ENCODE results near the gene ZNF324. TPM values are rescaled to one million over a fixed set of nuclear protein-coding genes. Genes with fewer than 3 reads are reported as not detected.
A peak's percentile ranks its signal among the peaks of the same experiment; 100 is the strongest.
"Not testable (repeated sequence)": the region's sequence is repeated elsewhere in the genome, so short reads cannot be mapped to it uniquely, and the experiment has no call there.

Gene ZNF324
- total RNA-seq, 1 experiment from 2014 or later = 10.4 TPM

GRCh38 chr19:58468216-58468839 is 1.4 kb downstream of the ZNF324 start:
- Histone ChIP-seq H3K9me3 (ENCODE audit: low read length) (no peaks in the 10 kb centered on the region), H3K9me2 (replicated peaks; ENCODE audit: insufficient read depth, low read length) (no peaks in the 10 kb centered on the region), H3K27ac (ENCODE audit: low read length) (no peak overlapping the region), H3K4me3 (ENCODE audit: low read length) (peak overlapping the region; percentile 77), H3K36me3 (ENCODE audit: insufficient read depth, low read length) (peaks cover 8% of the 10 kb centered on the region; the same call in 1 of the 2 replicates), H3K27me3 (ENCODE audit: low read length) (no peaks in the 10 kb centered on the region), H3K79me2 (ENCODE audit: low read length) (peaks cover 25% of the 10 kb centered on the region), H3K4me1 (ENCODE audit: low read length) (peaks cover 21% of the 10 kb centered on the region), H2AFZ (ENCODE audit: low read length) (no peak overlapping the region), H3K9ac (ENCODE audit: low read length) (peak overlapping the region; percentile 83), H4K20me1 (ENCODE audit: insufficient read depth, low read depth, low read length) (peaks cover 8% of the 10 kb centered on the region; the same call in 1 of the 2 replicates), H3K4me2 (ENCODE audit: low read depth, low read length, poor library complexity, severe bottlenecking) (peak overlapping the region; percentile 83)
- DNase-seq = no peak

GRCh38 chr19:58469241-58470013 is 2.5 kb downstream of the ZNF324 start:
- Histone ChIP-seq H4K20me1 (ENCODE audit: insufficient read depth, low read depth, low read length) (peaks cover 8% of the 10 kb centered on the region; the same call in 1 of the 2 replicates), H3K9me3 (ENCODE audit: low read length) (no peaks in the 10 kb centered on the region), H3K79me2 (ENCODE audit: low read length) (peaks cover 25% of the 10 kb centered on the region), H3K4me2 (ENCODE audit: low read depth, low read length, poor library complexity, severe bottlenecking) (no peak overlapping the region), H3K9me2 (replicated peaks; ENCODE audit: insufficient read depth, low read length) (no peaks in the 10 kb centered on the region), H3K27ac (ENCODE audit: low read length) (no peak overlapping the region), H3K9ac (ENCODE audit: low read length) (no peak overlapping the region), H3K4me1 (ENCODE audit: low read length) (peaks cover 21% of the 10 kb centered on the region), H2AFZ (ENCODE audit: low read length) (no peak overlapping the region), H3K36me3 (ENCODE audit: insufficient read depth, low read length) (peaks cover 8% of the 10 kb centered on the region; the same call in 1 of the 2 replicates), H3K27me3 (ENCODE audit: low read length) (no peaks in the 10 kb centered on the region), H3K4me3 (ENCODE audit: low read length) (no peak overlapping the region)
- DNase-seq = no peak

- not testable (repeated sequence) for H3K4me3 ChIP-seq (ENCODE audit: low read length); H3K9me2 ChIP-seq (replicated peaks; ENCODE audit: insufficient read depth, low read length); H3K27me3 ChIP-seq (ENCODE audit: low read length); H3K4me2 ChIP-seq (ENCODE audit: low read depth, low read length, poor library complexity, severe bottlenecking); H3K9ac ChIP-seq (ENCODE audit: low read length); H3K9me3 ChIP-seq (ENCODE audit: low read length); H2AFZ ChIP-seq (ENCODE audit: low read length); H4K20me1 ChIP-seq (ENCODE audit: insufficient read depth, low read depth, low read length); H3K36me3 ChIP-seq (ENCODE audit: insufficient read depth, low read length); H3K27ac ChIP-seq (ENCODE audit: low read length); DNase-seq
- H3K4me1 ChIP-seq (ENCODE audit: low read length) = peaks cover 27% of the 10 kb centered on the region
- H3K79me2 ChIP-seq (ENCODE audit: low read length) = peaks cover 25% of the 10 kb centered on the region
Observed at GRCh38 chr19:58470837-58471543, 4.1 kb downstream of the ZNF324 start.

- Histone ChIP-seq H4K20me1 (ENCODE audit: insufficient read depth, low read depth, low read length) (peaks cover 8% of the 10 kb centered on the region; the same call in 1 of the 2 replicates), H3K79me2 (ENCODE audit: low read length) (peaks cover 25% of the 10 kb centered on the region), H3K27me3 (ENCODE audit: low read length) (no peaks in the 10 kb centered on the region), H3K27ac (ENCODE audit: low read length) (no peak overlapping the region), H2AFZ (ENCODE audit: low read length) (no peak overlapping the region), H3K9me3 (ENCODE audit: low read length) (no peaks in the 10 kb centered on the region), H3K9ac (ENCODE audit: low read length) (no peak overlapping the region), H3K9me2 (replicated peaks; ENCODE audit: insufficient read depth, low read length) (no peaks in the 10 kb centered on the region), H3K4me2 (ENCODE audit: low read depth, low read length, poor library complexity, severe bottlenecking) (no peak overlapping the region), H3K4me3 (ENCODE audit: low read length) (no peak overlapping the region), H3K4me1 (ENCODE audit: low read length) (peaks cover 26% of the 10 kb centered on the region), H3K36me3 (ENCODE audit: insufficient read depth, low read length) (peaks cover 8% of the 10 kb centered on the region; the same call in 1 of the 2 replicates)
- DNase-seq = no peak
Observed at GRCh38 chr19:58471736-58472135, 4.9 kb downstream of the ZNF324 start.

- DNase-seq = no peak
- peaks cover 28% of the 10 kb centered on the region for H3K4me1 ChIP-seq (ENCODE audit: low read length)
- H3K4me2 ChIP-seq (ENCODE audit: low read depth, low read length, poor library complexity, severe bottlenecking) = no peak overlapping the region
- no peaks in the 10 kb centered on the region for H4K20me1 ChIP-seq (ENCODE audit: insufficient read depth, low read depth, low read length)
- H3K36me3 ChIP-seq (ENCODE audit: insufficient read depth, low read length) = peaks cover 8% of the 10 kb centered on the region; the same call in 1 of the 2 replicates
- H3K27ac ChIP-seq (ENCODE audit: low read length) = no peak overlapping the region
- peaks cover 17% of the 10 kb centered on the region for H3K79me2 ChIP-seq (ENCODE audit: low read length)
- peak overlapping the region; percentile 4; the same call in 1 of the 2 replicates for H3K9ac ChIP-seq (ENCODE audit: low read length)
- H3K9me2 ChIP-seq (replicated peaks; ENCODE audit: insufficient read depth, low read length) = no peaks in the 10 kb centered on the region
- H3K9me3 ChIP-seq (ENCODE audit: low read length) = no peaks in the 10 kb centered on the region
- no peaks in the 10 kb centered on the region for H3K27me3 ChIP-seq (ENCODE audit: low read length)
- no peak overlapping the region for H3K4me3 ChIP-seq (ENCODE audit: low read length)
- H2AFZ ChIP-seq (ENCODE audit: low read length) = no peak overlapping the region
Observed at GRCh38 chr19:58473775-58474174, 6.9 kb downstream of the ZNF324 start.

- H3K4me3 ChIP-seq (ENCODE audit: low read length) = peak overlapping the region; percentile 78; the same call in 1 of the 2 replicates
- no peak overlapping the region for H3K27ac ChIP-seq (ENCODE audit: low read length)
- H3K79me2 ChIP-seq (ENCODE audit: low read length) = peaks cover 11% of the 10 kb centered on the region
- no peaks in the 10 kb centered on the region for H4K20me1 ChIP-seq (ENCODE audit: insufficient read depth, low read depth, low read length)
- peak overlapping the region; percentile 91; the same call in 1 of the 2 replicates for H3K9ac ChIP-seq (ENCODE audit: low read length)
- no peaks in the 10 kb centered on the region for H3K9me2 ChIP-seq (replicated peaks; ENCODE audit: insufficient read depth, low read length)
- DNase-seq = no peak
- peak overlapping the region; percentile 92 for H3K4me2 ChIP-seq (ENCODE audit: low read depth, low read length, poor library complexity, severe bottlenecking)
- no peaks in the 10 kb centered on the region for H3K27me3 ChIP-seq (ENCODE audit: low read length)
- H2AFZ ChIP-seq (ENCODE audit: low read length) = no peak overlapping the region
- peaks cover 8% of the 10 kb centered on the region; the same call in 1 of the 2 replicates for H3K36me3 ChIP-seq (ENCODE audit: insufficient read depth, low read length)
- peaks cover 28% of the 10 kb centered on the region for H3K4me1 ChIP-seq (ENCODE audit: low read length)
- no peaks in the 10 kb centered on the region for H3K9me3 ChIP-seq (ENCODE audit: low read length)
Observed at GRCh38 chr19:58474291-58474996, 7.6 kb downstream of the ZNF324 start.

- no peak for DNase-seq
- H3K9ac ChIP-seq (ENCODE audit: low read length) = peak overlapping the region; percentile 91
- peaks cover 9% of the 10 kb centered on the region; the same call in 1 of the 2 replicates for H3K79me2 ChIP-seq (ENCODE audit: low read length)
- no peaks in the 10 kb centered on the region for H3K9me2 ChIP-seq (replicated peaks; ENCODE audit: insufficient read depth, low read length)
- H3K4me1 ChIP-seq (ENCODE audit: low read length) = peaks cover 28% of the 10 kb centered on the region
- peak overlapping the region; percentile 67 for H3K27ac ChIP-seq (ENCODE audit: low read length)
- peak overlapping the region; percentile 22; the same call in 1 of the 2 replicates for H2AFZ ChIP-seq (ENCODE audit: low read length)
- 0 out of 2 replicates have a peak, but pooled peaks cover 8% of the 10 kb centered on the region for H3K36me3 ChIP-seq (ENCODE audit: insufficient read depth, low read length)
- H3K9me3 ChIP-seq (ENCODE audit: low read length) = no peaks in the 10 kb centered on the region
- H4K20me1 ChIP-seq (ENCODE audit: insufficient read depth, low read depth, low read length) = no peaks in the 10 kb centered on the region
- H3K27me3 ChIP-seq (ENCODE audit: low read length) = no peaks in the 10 kb centered on the region
- peak overlapping the region; percentile 78 for H3K4me3 ChIP-seq (ENCODE audit: low read length)
- H3K4me2 ChIP-seq (ENCODE audit: low read depth, low read length, poor library complexity, severe bottlenecking) = peak overlapping the region; percentile 92
Observed at GRCh38 chr19:58474997-58475713, 8.3 kb downstream of the ZNF324 start.
